ENCODE results near the gene RPTOR.
"Not testable (repeated sequence)": the region's sequence is repeated elsewhere in the genome, so short reads cannot be mapped to it uniquely, and the experiment has no call there.

Gene RPTOR

GRCh38 chr17:80544655-80545498, at the start of gene RPTOR:
TSS of gene RPTOR (plus strand) at chr17:80544838. CDS start at chr17:80545630, 792 bp downstream.
- DNase-seq (ENCODE audit: low spot score): peak; percentile 96

- DNase-seq (ENCODE audit: low spot score): no peak
These were observed 46.9 kb upstream of the RPTOR start for GRCh38 chr17:80497726-80498241.

GRCh38 chr17:80498242-80498919, 46.3 kb upstream of the RPTOR start:
- DNase-seq (ENCODE audit: low spot score): peak; percentile 74

GRCh38 chr17:80498920-80499410, 45.7 kb upstream of the RPTOR start:
- no peak for DNase-seq (ENCODE audit: low spot score)

GRCh38 chr17:80499560-80499959, 45.1 kb upstream of the RPTOR start:
- no peak for DNase-seq (ENCODE audit: low spot score)

GRCh38 chr17:80499961-80500665, 44.5 kb upstream of the RPTOR start:
- DNase-seq (ENCODE audit: low spot score): no peak

- DNase-seq (ENCODE audit: low spot score): peak; percentile 70
These were observed 42.7 kb upstream of the RPTOR start for GRCh38 chr17:80501741-80502577.

GRCh38 chr17:80502578-80502877, 42.1 kb upstream of the RPTOR start:
- no peak for DNase-seq (ENCODE audit: low spot score)

- no peak for DNase-seq (ENCODE audit: low spot score)
These were observed 41.6 kb upstream of the RPTOR start for GRCh38 chr17:80503031-80503430.

- no peak for DNase-seq (ENCODE audit: low spot score)
These were observed 40.7 kb upstream of the RPTOR start for GRCh38 chr17:80503921-80504320.

GRCh38 chr17:80504686-80505413, 39.8 kb upstream of the RPTOR start:
- peak; percentile 90 for DNase-seq (ENCODE audit: low spot score)

- DNase-seq (ENCODE audit: low spot score): not testable (repeated sequence)
These were observed 37.5 kb upstream of the RPTOR start for GRCh38 chr17:80507177-80507576.

GRCh38 chr17:80507965-80508364, 36.7 kb upstream of the RPTOR start:
- no peak for DNase-seq (ENCODE audit: low spot score)

GRCh38 chr17:80509311-80509710, 35.3 kb upstream of the RPTOR start:
- DNase-seq (ENCODE audit: low spot score): no peak

- no peak for DNase-seq (ENCODE audit: low spot score)
These were observed 34.5 kb upstream of the RPTOR start for GRCh38 chr17:80510132-80510531.

GRCh38 chr17:80510772-80511171, 33.9 kb upstream of the RPTOR start:
- no peak for DNase-seq (ENCODE audit: low spot score)

GRCh38 chr17:80511222-80512180, 33.1 kb upstream of the RPTOR start:
- DNase-seq (ENCODE audit: low spot score): no peak

GRCh38 chr17:80512233-80512632, 32.4 kb upstream of the RPTOR start:
- peak; percentile 97 for DNase-seq (ENCODE audit: low spot score)

GRCh38 chr17:80513201-80513600, 31.4 kb upstream of the RPTOR start:
- no peak for DNase-seq (ENCODE audit: low spot score)

- DNase-seq (ENCODE audit: low spot score): peak; percentile 94
These were observed 30.7 kb upstream of the RPTOR start for GRCh38 chr17:80513892-80514291.

All from hepatic stellate cell (primary cell).